ENCODE data around the gene GPR32.

- TF ChIP-seq POLR2A (IDR thresholded peaks at IDR 0.05): no peak
- TF ChIP-seq CTCF (IDR thresholded peaks at IDR 0.05): no peak
Measured at GRCh38 chr19:50745221-50745620, 25.0 kb upstream of the GPR32 start.
